GM18517 (cell line): ENCODE measurements around the gene ACER3.
"Not testable (repeated sequence)": the region's sequence is repeated elsewhere in the genome, so short reads cannot be mapped to it uniquely, and the experiment has no call there.

Source experiments
- ATAC-seq: cut with Tn5 transposase; IDR thresholded peaks from one replicate; pipeline ENCODE4 v1.9.1; 2021; ENCODE audit warnings: mild to moderate bottlenecking, moderate library complexity; ENCODE audit not compliant: unreplicated experiment

The ACER3 gene

DNA sequence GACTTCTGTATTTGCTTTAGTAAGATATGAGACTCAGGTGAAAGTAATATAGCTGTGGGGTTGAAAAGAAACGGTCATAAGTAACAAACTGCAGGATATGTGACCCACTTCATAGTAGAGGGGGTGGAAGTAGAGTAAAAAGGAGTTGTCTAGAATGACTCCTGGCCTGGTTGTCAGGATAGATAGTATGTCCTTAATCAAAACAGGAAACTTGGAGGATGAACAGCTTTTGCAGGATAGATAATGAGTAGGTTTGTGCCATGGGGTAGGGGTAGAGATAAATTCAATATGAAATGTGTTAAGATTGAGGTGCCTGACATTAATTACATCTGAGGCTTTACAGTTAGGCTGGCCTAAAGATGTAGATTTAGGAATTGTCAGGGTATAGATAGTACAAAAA is 126.5 kb downstream of the ACER3 start:
- no peak for ATAC-seq

DNA sequence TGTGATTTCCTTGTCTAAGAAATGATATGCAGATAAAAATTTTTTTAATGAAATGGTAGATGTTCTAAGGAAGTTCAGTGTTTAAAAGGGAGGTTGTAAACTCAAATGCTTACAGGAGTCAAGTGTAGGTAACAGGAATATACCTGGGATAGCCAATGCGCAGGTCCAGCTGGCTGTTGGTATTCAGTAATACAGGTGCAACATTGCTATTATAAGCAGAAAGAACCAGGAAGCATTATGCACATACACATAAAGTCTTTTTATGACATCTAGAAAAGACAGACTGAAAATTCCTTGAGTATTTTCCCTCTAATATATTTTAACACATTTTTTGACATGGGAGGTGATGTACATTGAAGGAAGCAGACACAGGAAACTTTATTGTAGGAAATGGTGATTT is 129.9 kb downstream of the ACER3 start:
- no peak for ATAC-seq

DNA sequence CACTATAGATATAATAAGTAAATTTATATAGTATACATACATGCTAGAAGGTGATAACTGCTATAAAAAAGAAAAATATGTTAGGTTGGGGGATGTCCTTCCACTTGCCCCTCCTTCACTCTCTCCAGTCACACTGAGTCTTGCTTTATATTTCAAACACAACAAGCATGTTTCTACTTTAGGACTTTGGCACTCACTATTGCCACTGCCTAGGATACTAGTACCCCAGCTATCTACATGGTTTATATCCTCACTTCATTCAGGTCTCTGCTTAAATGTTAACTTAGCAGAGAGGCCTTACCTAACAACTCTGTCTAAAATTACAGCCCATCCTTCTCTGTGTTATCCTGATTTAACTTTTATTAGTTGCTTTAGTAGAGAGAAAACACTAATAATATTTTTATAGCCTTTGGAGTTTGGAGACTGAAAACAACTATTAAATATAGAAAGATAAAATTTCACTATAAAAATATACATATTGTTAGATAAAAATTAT is 134.4 kb downstream of the ACER3 start:
- ATAC-seq: no peak

DNA sequence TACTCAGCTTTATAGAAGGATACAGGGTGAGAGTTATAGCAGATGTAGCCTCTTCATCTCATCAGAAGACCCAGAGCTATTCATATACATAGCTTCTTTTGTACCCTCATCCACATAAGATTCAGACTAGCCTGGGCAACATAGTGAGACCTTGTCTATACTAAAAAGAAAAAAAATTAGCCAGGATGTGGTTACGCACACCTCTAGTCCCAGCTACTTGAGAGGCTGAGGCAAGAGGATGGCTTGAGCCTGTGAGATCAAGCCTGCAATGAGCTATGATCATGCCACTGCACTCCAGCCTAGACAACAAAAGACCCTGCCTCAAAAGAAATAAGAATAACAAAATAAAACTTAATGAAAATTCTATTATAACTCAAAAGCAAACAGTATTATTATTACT is 136.8 kb downstream of the ACER3 start:
- no peak for ATAC-seq

DNA sequence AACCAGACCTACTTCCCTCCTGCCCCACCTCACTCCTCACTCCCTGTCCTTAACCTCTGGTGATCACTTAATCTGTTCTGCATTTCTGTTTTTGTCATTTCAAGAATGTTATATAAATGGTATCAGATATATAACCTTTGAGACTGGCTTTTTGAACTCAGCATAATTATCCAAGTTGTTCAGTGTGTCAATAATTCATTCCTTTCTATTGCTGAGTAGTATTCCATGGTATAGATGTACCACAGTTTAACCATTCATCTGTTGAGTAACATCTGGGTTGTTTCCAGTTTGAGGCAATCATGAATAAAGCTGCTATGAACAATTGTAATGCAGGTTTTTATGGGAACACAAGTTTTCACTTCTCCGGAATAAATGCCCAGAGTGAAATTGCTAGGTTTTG is 138.9 kb downstream of the ACER3 start:
- no peak for ATAC-seq

DNA sequence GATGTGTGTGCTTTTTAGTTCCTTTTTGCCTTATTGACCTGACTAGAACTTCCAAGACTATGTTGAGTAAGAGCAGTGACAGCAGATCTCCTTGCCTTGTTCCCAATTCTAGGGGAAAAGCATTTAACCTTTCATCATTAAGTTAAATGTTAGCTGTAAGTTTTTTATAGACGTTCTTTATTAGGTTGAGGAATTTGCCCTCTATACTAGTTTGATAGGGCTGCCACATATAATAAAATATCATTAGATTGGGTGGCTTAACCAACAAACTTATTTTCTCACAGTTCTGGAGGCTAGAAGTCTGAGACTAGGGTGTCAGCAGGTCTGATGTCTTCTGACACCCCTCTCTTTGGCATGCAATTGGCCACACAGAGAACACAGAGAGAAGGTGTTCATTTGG is 140.9 kb downstream of the ACER3 start:
- ATAC-seq: no peak

DNA sequence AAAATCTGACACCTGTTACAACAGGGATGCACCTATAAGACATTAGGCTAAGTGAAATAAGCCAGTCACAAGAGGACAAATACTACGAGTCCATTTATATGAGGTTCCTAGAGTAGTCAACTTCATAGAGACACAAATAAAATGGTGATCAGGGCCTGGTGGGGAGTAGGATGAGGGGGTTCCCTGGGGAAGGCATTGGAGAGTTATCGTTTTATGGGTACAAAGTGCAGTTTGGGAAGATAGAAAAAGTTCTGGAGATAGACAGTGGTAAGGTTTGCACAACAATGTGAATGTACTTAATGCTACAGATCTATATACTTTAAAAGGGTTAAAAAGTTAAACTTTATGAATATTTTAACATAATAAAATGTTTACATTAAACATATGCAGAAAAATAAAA is 142.1 kb downstream of the ACER3 start:
- ATAC-seq: no peak

DNA sequence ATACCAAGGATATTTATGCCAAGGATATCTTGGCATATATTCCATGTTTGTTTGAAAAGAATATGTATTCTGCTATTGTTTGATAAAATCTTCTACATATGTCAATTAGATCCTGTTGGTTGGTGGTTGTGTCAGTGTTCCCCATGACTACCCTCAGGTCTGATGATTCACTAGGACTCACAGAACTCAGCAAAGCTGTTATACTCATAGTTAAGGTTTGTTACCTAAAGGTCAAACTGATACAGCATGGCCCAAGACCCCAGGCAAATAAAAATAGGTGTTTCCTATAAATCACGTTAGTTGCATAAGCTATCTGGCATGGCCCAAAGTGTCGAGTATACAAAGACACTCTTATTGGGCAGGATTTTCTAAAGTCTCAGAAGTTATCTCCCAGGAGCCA is 143.2 kb downstream of the ACER3 start:
- ATAC-seq: no peak

DNA sequence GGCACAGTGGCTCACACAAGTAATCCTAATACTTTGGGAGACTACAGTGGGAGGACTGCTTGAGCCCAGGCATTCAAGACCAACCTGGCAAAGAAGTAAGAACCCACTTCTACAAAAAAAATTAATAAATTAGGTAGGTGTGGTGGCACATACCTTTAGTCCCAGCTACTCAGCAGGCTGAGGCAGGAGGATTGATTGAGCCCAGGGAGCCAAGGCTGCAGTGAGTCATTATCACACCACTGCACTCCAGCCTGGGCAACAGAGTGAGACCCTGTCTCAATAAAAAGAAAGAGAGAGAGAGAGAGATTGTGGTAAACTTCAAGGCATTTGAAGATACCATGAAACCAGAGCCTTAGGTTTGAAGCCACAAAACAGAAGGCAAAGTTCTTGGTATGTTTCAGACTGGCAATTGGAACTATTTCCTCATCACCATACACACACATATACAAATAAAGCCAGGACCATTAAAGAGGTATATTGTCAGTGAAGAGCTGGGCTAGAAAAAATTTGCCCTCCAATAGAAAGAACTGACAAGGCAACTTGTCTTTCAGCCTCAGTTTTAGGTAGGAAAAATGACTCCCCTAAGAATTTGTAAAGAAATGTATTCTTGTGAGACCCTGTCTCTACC is 148.9 kb downstream of the ACER3 start:
- no peak for ATAC-seq

DNA sequence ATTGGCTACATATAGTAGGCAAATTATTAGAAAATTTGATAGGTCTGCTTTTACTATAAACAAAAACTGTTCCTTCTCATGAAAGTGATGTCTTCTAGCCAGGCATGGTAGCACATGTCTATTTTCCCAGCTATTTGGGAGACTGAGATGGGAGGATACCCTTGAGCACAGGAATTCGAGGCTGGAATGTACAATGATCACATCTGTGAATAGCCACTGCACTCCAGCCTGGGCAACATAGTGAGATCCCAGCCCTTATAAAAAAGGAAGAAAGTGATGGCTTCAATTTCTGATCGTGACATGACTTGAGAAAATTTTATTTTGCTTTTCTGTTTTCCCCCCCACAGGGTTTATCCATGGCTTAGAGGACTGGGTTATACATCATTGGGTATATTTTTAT is 154.0 kb downstream of the ACER3 start:
- ATAC-seq: no peak

DNA sequence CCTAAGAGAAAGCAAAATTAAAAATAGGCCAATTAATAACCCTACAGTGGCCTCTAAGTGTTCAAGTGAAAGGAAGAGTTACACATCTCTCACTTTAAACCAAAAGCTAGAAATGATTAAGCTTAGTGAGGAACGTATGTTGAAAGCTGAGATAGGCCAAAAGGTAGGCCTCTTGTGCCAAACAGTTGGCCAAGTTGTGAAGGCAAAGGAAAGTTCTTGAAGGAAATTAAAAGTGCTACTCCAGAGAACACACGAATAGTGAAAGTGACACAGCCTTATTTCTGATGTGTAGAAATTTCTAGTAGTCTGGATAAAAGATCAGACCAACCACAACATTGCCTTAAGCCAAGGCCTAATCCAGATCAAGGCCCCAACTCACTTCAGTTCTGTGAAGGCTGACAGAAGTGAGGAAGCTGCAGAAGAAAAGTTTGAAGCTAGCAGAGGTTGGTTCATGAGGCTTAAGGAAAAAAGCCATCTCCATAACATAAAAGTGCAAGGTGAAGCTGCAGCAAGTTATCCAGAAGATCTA is 157.7 kb downstream of the ACER3 start:
- ATAC-seq: not testable (repeated sequence)

DNA sequence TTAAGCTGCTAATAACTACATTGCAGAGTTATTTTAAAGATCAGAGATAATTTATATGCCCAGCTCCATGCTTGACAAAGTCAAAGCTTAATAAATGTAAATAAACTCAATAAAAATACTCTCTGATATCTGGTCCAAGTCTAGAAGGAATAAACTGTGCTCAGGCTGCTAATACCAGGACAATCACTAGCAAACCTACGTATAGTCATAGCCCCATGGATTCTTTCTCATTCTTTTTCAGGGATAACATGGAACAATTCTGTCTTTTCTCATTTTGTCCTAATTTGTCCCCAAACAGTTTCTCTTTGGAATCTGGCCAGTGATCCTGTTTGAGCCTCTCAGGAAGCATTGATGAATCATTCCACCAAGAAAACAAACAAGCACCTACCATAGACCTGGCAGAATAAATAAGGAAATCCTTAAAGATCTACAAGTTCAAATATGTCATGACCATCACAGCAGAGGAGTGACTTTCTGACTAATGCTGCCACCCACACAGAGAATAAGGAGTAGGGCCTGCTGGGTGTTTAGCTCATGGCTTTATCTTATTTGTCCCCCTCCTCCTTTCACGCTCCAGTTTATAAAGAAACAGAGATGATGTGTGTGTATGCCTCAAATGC is 159.4 kb downstream of the ACER3 start:
- no peak for ATAC-seq

DNA sequence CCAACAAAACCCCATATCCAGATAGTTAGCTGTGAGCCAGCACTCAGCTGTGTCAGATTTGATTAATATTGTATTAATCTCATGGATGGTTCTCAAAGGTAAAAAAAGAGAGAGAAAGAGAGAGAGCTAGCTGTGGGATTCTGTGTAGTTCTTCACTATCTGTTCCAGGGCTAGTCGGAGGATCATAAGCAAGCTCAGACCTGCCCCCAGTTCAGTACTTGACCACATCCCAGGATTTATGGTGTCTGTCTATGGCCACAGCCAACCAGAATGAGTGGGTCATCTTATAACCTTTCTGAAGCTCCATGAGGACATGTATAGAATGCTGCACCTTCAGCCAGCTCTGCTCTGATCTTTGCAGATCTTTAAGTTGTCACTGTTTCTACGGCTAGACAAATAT is 160.0 kb downstream of the ACER3 start:
- ATAC-seq: no peak

DNA sequence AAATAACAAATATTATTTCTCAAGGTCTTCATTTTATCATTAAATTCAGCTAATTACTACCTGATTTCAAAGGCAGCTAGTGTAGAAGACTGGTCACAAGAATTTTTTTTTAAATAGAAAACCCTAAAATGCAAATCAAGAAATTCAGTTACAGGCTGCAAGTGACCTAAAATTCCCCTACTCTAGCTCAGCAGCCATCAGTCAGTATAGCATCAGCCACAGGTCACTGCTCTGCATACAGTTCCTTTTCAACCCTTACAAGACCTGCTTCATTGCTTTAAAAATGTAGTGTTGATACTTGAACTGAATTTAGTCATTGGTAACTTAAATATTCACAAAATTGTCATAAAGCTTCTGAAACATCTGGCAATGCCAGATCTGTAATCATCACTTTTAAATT is 164.0 kb downstream of the ACER3 start:
- no peak for ATAC-seq

DNA sequence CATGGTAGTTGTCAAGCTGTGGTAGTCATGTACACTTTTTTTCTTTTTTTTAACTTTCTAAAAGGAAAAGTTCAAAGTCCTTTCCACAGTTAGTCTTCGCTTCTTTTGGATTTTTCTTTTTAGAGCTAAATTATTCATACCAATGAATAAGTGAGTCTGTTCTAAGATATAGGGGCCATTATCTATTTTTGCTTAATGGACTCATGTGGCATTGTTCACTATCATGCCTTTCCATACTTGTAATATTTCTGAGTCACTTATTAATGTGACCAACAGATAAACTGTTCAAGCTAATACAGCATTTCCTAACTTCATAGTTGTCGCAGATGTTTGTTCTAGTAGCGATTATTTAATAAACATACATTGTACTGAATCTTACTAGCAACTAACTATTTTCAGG is 165.5 kb downstream of the ACER3 start:
- ATAC-seq: no peak

DNA sequence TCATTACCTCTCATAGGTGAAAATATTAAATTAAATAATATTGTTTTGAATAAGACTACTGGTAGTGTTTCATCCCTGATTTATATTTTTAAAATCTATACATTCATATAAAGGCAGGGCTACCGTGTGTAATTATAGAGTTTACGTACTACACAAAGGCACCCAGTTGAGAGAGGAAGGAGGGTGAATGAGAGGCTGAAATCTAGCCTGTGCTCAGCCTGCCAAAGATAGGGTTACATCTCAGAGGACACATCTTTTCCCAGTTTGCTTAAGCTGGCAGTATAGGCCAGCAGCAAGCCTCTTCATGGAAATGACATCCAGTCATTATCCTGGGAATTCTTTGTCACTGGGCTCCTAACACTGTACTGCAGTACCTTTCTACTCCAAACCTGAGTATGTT is 166.0 kb downstream of the ACER3 start:
- ATAC-seq: no peak

DNA sequence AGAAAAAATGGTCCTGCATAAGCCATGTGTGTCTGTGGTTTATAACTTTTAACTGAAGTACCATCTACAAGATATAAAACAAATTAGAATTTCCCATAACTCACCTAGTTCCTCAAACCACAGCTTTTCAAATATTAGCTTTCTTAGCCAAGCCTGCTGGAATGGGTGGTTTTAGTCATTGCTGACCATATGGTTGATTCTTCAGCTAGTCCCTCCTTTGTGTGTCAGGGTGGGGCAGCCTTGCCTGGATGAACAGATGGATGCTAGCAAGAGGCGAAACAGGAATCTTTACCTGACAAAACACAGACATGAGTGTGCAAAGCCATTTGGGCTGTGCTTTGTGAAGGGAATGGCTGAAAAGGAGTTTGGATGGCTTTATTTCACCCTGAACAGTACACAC is 166.6 kb downstream of the ACER3 start:
- ATAC-seq: no peak

DNA sequence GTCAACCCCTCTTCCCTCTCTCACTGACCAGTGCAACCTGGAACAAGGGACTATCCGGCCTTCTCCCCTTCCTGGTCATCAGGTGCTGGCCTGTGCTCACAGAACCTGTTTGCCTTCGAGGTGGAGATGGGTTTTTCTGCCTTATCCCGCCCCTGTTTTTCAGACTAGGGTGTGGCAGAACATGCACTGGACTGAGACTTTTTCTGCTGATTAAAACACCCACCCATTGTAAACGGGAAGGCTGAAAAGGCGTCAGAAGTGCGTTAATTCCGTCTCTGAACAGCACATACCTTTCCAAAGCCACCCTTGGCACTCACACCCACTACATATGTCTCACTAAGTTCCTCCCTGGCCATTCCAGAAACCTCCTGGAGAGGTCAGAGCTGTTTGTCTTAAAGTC is 169.1 kb downstream of the ACER3 start:
- ATAC-seq: no peak

DNA sequence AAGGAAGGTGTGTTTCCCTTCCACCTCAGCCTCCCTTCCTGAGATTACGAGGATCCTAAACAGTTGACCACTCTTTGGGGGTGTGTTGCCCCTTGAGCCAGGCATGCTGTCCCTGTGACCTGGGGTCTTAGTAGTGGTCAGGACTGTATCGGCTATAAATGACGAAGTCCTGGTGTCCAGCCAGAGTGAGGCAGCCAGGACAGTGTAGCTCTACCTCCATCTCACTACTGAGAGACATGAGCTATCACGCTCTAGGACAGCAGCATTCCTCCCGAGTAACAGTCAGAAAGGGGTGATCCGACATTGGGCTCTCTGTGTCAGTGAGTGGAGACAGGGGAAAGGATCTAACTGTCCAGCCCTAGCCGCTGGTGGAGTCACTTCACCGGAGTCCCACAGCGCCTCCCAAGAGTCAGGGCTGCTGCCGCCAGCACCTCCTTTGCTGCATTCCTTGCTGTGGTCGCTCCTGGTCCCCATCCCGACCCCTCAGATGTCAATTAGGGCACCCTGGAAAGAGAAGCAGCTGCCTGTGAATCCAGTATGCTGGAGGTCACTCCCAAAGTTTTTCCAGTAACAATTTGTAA is 170.2 kb downstream of the ACER3 start:
- ATAC-seq: no peak

DNA sequence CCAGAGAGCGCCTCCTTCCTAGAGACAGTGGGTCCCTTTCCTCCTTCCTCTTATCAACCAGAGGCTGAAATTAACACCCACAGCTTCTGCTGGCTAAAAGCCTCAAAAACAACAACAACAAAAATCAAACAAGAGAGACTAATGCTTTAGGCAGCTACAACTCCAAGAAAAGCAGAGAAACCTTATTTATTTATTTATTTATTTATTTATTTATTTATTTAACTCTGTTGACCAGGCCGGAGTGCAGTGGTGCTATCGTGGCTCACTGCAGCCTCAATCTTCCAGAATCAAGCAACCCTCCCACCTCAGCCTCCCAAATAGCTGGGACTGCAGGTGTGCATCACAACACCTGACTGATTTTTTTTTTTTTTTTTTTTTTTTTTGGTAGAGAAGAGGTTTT is 170.9 kb downstream of the ACER3 start:
- no peak for ATAC-seq

DNA sequence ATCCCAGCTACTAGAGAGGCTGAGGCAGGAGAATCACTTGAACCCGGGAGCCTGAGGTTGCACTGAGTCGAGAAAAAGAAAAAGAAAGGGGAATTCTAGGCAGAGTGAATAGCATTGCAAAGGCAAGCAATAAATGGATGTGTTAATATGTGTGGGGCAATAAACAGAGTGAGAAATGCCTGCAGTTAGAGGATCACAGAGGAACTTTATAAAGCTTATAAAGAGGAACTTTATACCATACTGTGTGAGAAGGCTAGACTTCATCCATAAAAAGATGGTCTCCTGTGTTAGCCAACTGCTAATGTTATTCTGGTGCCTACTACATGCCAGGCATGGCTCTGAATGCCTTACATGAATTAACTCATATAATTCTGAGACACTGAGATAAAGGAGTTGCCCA is 174.3 kb downstream of the ACER3 start:
- ATAC-seq: no peak

DNA sequence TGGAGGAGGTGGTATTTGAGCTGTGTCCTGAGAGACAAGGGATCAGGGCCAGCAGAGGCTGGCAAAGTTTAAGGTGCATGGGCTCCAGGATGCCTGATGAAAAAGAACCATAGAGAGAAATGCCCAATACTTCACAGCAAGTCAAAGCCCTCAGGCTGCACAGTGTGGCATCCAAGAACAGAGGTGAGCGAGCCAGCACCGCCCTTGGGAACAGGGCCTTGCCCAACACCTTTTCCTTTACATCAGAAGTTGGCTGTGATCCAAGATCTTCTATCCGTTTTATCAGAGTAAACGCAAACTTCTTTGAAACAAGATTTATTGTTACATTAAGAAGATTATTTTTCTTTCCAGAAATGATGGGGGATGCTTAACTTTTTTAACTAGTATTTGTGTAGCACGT is 174.9 kb downstream of the ACER3 start:
- no peak for ATAC-seq
